ENCODE results near the gene PSMB10.

PSMB10 gene

DNA sequence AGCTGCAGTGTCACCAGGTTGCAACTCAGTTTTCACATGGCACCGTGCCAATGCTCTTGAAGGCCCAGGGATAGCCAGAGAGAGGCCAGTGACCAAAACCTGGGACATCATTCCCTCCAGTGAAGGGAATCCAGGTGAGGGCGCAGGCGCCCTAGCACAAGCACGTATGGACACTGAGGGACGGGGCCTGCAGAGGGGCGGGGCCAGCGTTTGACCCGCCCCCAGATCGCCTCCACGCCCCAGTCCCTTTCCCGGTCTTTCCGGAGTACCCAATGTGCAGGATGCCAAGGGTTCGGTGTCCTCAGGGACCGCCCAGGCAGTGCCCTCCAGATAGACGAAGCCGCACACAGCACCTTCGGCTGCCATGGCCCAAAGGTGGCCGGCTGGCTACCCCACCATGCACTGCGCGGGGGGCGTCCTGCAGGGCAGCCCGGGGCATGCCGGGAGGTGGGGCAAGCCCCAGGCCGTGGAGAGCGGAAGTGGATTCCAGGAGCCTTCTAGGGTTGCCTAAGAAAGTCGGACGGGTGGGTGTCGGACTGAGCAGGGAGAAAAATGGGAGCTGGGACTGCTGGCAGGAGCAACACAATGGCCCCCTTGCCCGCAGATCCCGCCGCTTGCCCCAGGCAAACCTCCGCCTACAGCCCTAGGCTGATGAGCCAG, 27.1 kb upstream of the PSMB10 start:
- no peak for DNase-seq (ENCODE audit: low read depth)

DNA sequence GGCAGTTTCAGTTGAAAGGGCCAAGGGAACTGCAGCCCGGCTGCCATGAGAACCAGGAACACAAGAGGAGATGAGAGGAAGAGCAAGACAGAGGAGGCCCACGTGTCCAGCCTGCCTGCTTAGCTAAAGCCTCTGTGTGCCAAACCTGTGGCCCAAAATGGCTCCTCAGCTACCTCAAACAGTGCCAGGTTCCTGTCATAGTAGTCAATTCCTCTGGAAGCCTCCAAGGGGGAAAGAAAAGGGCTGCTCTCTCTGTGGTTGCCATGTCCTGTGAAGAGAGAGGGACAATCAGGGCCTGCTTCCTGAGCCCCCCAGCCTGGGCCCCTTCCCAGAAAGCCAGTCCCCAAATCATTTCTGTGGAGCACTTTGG, 26.6 kb upstream of the PSMB10 start:
- DNase-seq (ENCODE audit: low read depth) = no peak

GRCh38 chr16:67962135-67962534, 25.5 kb upstream of the PSMB10 start:
- no peak for DNase-seq (ENCODE audit: low read depth)

DNA sequence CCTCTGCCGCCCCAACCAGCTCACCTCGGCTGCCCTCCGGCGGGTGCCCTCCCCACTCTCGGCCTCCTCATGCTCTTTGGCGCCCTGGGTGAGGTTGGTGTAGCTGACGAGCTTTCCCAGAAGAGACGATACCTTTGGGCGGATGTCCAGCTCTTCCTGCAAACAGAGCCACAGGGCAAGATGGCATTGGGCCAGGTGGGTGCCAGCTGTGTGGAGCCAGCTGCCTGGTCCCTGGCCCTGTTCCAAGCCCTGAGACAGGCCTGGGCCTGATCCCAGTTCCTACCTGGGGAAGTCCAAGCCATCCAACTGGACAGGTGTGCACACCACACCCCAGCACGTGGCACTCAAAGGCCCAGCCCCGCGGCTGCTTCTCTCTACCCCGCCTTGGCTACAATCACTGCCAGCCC, 24.9 kb upstream of the PSMB10 start:
- no peak for DNase-seq (ENCODE audit: low read depth)

- DNase-seq (ENCODE audit: low read depth) = peak; percentile 94
Observed at GRCh38 chr16:67959536-67960329, 23.1 kb upstream of the PSMB10 start.

DNA sequence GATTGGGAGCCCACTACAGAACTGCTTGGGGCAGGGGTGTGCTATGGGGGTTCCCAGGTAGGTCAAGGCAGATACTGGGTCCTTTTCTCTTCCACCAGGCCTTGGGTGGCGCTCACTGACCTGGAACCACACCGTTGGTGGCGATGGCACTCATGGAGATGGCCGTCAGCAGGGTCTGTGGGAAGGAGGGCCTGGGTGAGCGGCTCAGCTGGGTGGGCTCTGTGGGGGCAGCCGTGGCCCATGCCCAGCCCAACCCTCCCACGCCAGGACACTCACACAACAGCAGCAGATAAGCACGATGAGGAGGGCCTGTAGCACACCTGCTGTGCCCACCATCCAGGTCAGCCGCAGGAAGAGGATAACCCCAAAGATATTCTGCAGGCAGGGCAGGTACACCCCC, 21.0 kb upstream of the PSMB10 start:
- DNase-seq (ENCODE audit: low read depth) = no peak

DNA sequence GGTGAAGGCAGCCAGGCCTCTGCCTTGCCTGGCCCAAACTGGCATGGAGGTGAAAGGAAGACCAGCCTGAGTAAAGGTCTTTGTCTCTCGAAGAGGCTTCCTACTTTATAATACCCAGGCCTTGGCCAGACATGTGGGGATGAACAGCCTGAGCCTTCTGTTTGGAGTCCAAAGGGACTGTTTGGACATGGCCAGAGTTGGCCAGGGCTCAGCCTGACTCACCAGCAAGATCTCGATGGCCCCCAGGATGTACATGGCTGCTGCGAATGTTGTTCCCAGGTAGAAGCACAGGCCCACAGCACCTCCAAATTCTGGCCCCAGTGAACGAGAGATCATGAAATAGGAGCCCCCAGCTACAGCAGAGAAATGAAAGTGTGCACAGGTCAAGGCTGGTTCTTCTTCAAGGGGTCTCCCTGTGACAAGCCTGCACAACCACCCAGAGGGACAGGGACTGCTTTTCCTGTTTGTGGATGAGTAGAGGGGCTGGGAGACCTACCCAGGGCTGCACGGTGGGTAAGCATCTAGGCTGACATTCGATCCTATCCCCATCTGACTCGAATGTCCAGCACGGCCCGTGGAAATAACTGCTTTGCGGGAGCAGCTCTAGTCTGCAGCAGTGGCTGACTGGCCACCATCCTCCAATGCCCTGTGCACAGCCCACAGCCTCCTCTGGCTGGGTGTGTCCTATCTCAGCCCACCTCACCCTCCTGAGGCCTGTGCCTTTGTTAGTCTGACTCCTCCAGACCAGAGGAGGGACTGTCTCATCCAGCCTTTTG, 18.0 kb upstream of the PSMB10 start:
- no peak for DNase-seq (ENCODE audit: low read depth)

GRCh38 chr16:67953641-67954375, 17.2 kb upstream of the PSMB10 start:
- no peak for DNase-seq (ENCODE audit: low read depth)

GRCh38 chr16:67951485-67951884, 14.8 kb upstream of the PSMB10 start:
- no peak for DNase-seq (ENCODE audit: low read depth)

- DNase-seq (ENCODE audit: low read depth) = no peak
Observed at GRCh38 chr16:67950335-67950843, 13.7 kb upstream of the PSMB10 start.

- DNase-seq (ENCODE audit: low read depth) = no peak
Observed at GRCh38 chr16:67949645-67950044, 13.0 kb upstream of the PSMB10 start.

GRCh38 chr16:67948015-67948414, 11.4 kb upstream of the PSMB10 start:
- DNase-seq (ENCODE audit: low read depth) = no peak

GRCh38 chr16:67946966-67947558, 10.4 kb upstream of the PSMB10 start:
- DNase-seq (ENCODE audit: low read depth) = no peak

- no peak for DNase-seq (ENCODE audit: low read depth)
Observed at GRCh38 chr16:67946128-67946569, 9.5 kb upstream of the PSMB10 start.

DNA sequence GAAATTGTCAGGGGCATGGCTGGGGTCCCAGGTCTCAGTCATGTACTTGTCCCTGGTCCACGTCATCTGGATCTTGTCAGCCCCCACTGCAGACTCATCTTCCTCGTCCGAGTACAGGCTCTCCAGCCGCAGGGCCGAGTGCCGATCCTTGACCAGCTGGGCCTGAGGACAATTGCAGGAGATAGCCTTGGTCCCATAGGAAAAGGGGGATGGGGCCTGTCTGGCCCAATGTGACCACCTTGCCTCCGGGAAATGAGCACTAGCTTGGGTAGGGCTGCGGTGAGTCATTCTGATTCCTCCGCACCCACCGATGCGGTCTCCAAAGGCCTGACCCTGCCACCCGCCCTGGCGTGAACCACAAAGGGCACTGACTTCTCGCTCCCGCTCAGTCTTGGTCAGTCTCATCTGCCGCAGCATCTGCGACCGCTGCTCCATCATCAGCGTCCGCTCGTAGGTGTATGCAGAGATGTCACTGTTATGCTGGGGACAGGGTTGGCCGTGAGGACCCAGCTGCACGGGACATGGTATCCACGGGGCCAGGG, 8.8 kb upstream of the PSMB10 start:
- no peak for DNase-seq (ENCODE audit: low read depth)

- no peak for DNase-seq (ENCODE audit: low read depth)
Observed at GRCh38 chr16:67944690-67945391, 8.2 kb upstream of the PSMB10 start.

DNA sequence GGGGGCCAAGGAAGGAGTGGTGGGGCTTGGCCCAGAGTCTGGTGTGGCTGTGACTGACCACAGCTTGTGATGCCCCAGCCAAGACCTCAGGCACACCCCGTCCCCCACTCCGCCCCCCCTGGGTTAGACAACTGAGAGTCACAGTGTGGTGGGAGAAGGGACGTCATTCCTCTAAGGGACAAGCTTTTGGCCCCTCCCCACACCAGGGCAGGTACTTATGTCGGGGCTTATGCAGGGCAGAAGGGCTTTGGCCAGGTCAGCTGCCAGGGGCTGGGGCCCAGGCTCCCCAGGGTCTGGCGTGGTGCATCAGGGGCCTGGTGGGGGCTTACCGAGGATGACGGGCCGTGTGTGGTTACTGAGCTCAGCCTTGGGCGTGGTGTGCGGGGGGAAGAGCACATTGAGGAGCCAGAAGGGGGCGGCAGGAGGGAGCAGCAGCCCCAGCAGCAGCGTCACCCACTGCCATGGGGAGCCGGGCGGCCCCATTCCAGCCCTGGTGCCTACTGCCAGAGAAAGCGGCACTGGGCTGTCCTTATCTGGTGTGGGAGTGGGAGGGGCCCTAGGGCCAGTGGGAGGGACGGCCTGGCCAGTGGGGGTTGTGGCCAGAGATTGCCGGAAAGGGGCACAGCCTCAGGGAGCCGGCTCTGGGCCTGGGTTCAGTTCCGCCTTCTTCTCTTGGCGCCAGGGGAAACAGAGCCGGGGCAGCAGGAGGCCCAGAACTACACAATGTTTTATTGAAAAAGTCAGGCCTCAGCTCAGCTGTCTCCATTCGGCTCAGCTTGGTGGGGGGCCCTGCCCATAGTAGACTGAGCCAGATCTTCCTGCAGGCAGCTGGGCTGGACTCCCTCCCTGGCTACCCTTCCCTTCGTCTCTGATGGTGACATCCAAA, 7.2 kb upstream of the PSMB10 start, which contains the start of gene LCAT:
Gene LCAT, minus strand, starts transcription at position 502 of the 886 bp plus-strand sequence. Its CDS starts 19 bp downstream, at position 483.
- DNase-seq (ENCODE audit: low read depth) = no peak

GRCh38 chr16:67943256-67943618, 6.6 kb upstream of the PSMB10 start:
- DNase-seq (ENCODE audit: low read depth) = no peak

DNA sequence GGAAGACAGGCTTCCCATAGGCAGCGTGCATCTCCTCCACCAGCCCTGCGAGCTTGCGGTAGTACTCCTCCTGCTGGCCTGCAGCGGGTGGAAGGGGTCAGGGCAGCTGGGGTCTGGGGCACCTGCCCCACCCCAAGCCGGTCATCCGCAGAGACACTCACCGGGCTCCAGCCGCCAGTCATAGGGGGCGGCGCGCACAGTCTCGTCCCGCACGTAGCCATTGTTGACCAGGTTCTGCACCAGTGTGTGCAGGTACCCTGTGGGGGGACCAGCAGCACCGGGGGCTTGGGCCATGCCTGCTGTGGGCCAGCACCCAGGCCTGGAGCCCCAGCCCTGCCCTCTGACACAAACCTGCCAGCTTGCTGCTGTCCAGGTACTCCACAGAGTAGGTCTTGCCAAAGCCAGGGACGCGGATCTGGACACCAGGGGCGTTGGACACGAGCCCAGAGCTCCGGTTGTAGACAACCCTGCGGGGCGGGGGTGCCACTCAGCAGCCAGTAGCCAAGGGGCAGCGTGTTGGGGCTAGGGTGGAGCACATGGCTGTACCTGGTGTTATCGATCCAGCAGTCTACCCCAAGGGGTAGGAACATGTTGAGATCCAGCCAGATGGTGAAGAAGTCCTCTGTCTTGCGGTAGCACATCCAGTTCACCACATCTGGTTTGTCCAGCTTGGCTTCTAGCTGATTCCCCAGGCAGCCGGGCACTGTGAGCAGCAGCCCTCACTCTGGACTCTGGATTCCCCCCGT, 6.0 kb upstream of the PSMB10 start:
- no peak for DNase-seq (ENCODE audit: low read depth)

Data from EH (cell line).